Lower leg skin (tissue), 4 donors: Measurements from ENCODE around the gene KCNJ10. TPM values are rescaled to one million over a fixed set of nuclear protein-coding genes. Genes with fewer than 3 reads are reported as not detected.

ENCODE experiments used
- DNase-seq, 2 donors: peaks; one replicate each; pipeline ENCODE4 v3.0.0-alpha.2; 2019; ENCODE audit warnings: low spot score in 2 of 2
- H3K4me3 ChIP-seq: fragments of 200-600 bp; sonication (generic); 2 replicates; pipeline ENCODE4 v1.5.1; 2017; ENCODE audit warnings: mild to moderate bottlenecking, low read depth; ENCODE audit not compliant: poor library complexity, severe bottlenecking
- POLR2A ChIP-seq, 2 donors: fragments of 450-650 bp; IDR thresholded peaks; one replicate each; pipeline ENCODE4 v1.6.1; 2016 to 2017; ENCODE audit warnings: antibody characterized with exemption in 2 of 2, mild to moderate bottlenecking in 1 of 2, moderate library complexity in 1 of 2
- WGBS, 2 donors: methylation state at CpG; one replicate each; pipeline ENCODE4 v1.1.5; 2018; 5-methylcytosine and 5-hydroxymethylcytosine counted together
- intact Hi-C: fragments of 100-400 bp; cut with DNase I; formaldehyde crosslinking; loops from one replicate; pipeline ENCODE4 v1.15.0; 2023; ENCODE audit warnings: low total_unique reads
- total RNA-seq, 4 donors: library from RNA; depleted of rRNA; stranded (reverse); fragments of >200 nt; gene quantifications; one replicate each; pipeline ENCODE4 v1.1.0, GENCODE V29; 2016
- TF ChIP-seq, protein P1 (sequence below), 3 donors: fragments of 450-650 bp; IDR thresholded peaks; one replicate each; pipeline ENCODE4 v1.5.1; 2016; ENCODE audit warnings: antibody characterized with exemption in 3 of 3, mild to moderate bottlenecking in 3 of 3, moderate library complexity in 2 of 3

Gene KCNJ10
- total RNA-seq, 4 donors from 2014 or later = not detected

DNA sequence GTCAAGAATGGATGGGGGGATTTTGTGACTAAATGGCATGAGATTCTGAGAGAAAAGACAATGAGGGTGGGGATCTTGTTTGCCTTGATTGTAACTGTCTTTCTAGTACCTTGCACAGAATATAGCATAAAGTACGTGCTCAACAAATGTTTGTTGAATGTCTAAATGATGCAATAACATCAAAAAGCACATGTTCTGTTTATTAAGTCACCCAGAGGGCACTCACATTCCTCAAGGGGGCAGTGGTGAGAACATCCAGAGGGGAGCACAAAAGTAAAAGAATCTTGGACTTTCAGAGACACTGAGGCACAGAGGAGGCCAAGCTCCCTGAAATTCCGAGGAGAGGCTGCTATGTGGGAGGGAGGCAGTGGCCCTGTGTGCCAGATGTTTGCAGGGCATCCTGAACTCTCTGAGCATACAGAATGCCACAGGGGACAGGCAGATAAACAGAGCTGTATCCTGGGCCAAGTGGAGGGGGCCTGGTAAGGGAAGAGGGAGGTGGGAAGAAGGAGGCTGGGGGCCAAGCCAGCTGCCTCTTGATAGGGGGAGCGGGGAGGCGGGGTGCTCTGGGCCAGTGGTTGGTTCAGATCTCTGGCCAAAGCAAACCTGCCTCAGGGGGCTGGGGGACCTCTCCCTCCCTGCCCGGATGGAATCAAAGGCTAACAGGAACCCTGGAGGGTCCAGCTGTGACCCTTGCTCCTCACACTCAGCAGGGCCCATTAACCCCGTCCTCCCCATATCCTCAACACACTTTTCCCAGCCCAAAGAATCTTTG, 39.1 kb upstream of the KCNJ10 start:
- DNase-seq = no peak
- intact Hi-C loops = loop anchor here (5.0 to 10.0 kb wide), 2 partner anchors 86 to 143 kb away; partner anchors contain the start of gene CASQ1
- WGBS, 2 donors = 20 to 25% methylated on average over 6 of the region's 6 CpGs

DNA sequence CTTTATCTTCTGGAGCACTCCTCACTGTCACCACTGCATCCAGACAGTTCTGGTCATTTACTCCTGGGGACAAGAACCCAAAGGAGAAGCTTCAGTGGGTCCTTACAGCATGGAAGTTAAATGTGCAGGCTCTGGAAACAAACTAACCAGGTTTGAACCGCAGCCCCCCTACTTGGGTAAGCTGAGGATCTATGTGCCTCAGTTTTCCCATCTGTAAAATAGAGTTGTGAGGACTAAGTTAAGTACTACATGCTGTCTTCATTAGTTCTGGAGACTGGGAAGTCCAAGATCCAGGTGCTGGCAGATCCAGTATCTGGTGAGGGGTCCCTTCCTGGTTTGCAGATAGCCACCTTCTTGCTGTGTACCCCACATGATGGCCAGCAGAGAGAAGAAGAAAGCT, 37.6 kb upstream of the KCNJ10 start:
- intact Hi-C loops = loop anchor here (5.0 to 10.0 kb wide), 2 partner anchors 87 to 145 kb away; partner anchors contain the start of gene CASQ1
- H3K4me3 ChIP-seq = no peak overlapping the region
- 94 to 100% methylated on average over 1 of the region's 1 CpG for WGBS, 2 donors
- no peak for DNase-seq
- TF ChIP-seq, protein P1, sequence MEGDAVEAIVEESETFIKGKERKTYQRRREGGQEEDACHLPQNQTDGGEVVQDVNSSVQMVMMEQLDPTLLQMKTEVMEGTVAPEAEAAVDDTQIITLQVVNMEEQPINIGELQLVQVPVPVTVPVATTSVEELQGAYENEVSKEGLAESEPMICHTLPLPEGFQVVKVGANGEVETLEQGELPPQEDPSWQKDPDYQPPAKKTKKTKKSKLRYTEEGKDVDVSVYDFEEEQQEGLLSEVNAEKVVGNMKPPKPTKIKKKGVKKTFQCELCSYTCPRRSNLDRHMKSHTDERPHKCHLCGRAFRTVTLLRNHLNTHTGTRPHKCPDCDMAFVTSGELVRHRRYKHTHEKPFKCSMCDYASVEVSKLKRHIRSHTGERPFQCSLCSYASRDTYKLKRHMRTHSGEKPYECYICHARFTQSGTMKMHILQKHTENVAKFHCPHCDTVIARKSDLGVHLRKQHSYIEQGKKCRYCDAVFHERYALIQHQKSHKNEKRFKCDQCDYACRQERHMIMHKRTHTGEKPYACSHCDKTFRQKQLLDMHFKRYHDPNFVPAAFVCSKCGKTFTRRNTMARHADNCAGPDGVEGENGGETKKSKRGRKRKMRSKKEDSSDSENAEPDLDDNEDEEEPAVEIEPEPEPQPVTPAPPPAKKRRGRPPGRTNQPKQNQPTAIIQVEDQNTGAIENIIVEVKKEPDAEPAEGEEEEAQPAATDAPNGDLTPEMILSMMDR (IDR thresholded peaks at IDR 0.05) = no peak
- no peak for TF ChIP-seq POLR2A (IDR thresholded peaks at IDR 0.05)

More for the DNA sequence above, 39.1 kb upstream of the KCNJ10 start:
- H3K4me3 ChIP-seq = no peak overlapping the region
- TF ChIP-seq, protein P1 (IDR thresholded peaks at IDR 0.05) = no peak
- TF ChIP-seq POLR2A (IDR thresholded peaks at IDR 0.05) = no peak

DNA sequence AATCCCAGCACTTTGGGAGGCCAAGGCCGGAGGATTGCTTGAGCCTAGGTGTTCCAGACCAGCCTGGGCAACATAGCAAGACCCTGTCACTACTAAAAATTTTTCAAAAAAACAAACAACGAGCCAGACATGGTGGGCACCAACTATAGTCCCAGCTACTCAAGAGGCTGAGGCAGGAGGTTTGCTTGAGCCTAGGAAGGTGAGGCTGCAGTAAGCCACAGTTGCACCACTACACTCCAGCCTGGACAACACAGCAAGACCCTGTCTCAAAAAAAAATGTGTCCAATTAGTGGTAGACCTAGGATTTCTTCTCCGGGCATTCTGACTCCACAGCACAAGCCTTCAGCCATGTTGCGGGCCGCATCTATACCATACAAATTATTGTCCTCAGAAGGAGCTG, 35.2 kb upstream of the KCNJ10 start:
- DNase-seq = no peak
- TF ChIP-seq, protein P1 (IDR thresholded peaks at IDR 0.05) = no peak
- TF ChIP-seq POLR2A (IDR thresholded peaks at IDR 0.05) = no peak
- WGBS, 2 donors = 93 to 97% methylated on average over 5 of the region's 5 CpGs
- H3K4me3 ChIP-seq = no peak overlapping the region
- intact Hi-C loops = loop anchor here (5.0 to 10.0 kb wide), 2 partner anchors 90 to 147 kb away; partner anchors contain the start of gene CASQ1

DNA sequence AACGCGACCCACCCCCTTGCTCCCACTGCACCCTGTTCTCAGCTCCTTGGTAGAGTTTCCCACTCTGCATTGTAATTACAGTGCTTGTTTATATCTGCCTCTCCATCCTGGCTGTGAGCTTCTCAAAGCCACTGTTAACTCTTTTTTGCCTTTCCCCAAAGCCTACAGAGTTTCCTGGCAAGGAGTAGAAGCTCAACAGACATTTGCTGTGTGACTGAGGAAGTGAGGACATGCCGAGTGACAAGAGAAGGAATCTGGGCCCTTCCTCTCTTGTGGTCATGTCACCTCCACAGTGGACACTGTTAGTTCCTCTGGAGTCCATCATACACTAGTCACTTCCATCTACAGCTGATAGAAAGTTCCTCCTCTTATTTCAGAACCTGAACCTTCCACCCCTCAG, 34.5 kb upstream of the KCNJ10 start:
- 77 to 81% methylated on average over 3 of the region's 3 CpGs for WGBS, 2 donors
- DNase-seq = no peak
- no peak overlapping the region for H3K4me3 ChIP-seq
- intact Hi-C loops = loop anchor here (10.0 kb wide), 1 partner anchor 90 kb away; the partner anchor contains the start of gene CASQ1
- TF ChIP-seq, protein P1 (IDR thresholded peaks at IDR 0.05) = no peak
- no peak for TF ChIP-seq POLR2A (IDR thresholded peaks at IDR 0.05)

DNA sequence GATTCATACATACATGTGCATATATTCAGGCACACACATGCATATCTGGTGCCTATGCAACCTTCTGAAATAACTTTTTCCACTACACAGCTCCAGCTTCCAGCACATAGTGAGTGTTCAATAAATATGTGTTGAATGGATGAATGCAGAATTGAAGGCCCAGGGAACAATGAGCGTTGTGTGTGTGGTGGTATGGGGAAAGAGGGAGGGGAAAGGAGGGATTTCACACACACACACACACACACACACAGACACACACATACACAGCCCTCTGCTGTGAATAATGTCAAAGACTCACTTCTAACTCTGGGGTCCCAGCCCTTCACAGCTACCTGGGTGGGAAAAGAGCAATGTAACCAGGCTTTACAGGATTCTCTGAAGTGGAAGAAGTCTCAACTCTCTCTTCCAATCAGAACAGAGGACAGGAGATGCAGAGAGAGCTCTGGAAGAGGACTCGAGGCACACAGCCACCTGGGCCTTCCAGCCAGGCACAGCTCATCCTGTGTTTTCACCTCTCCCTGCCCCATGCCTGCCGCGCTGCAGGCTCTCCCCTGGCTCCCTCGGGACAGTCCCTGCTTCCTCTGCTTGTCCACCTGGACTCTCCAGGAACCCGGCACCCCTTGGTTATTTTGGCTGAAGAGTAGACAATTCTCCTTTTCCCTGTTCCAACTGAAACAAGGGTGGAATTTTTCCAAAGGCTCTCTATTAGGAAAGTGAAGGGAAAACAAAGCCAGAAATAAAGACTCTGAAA, 33.9 kb upstream of the KCNJ10 start:
- no peak overlapping the region for H3K4me3 ChIP-seq
- 67 to 78% methylated on average over 6 of the region's 6 CpGs for WGBS, 2 donors
- intact Hi-C loops = loop anchor here (10.0 kb wide), 1 partner anchor 91 kb away; the partner anchor contains the start of gene CASQ1
- no peak for DNase-seq
- TF ChIP-seq POLR2A (IDR thresholded peaks at IDR 0.05) = no peak
- TF ChIP-seq, protein P1 (IDR thresholded peaks at IDR 0.05) = no peak
